Peyer's patch (tissue), 4 donors: Measurements from ENCODE around the gene SPHK2. TPM values are rescaled to one million over a fixed set of nuclear protein-coding genes. Genes with fewer than 3 reads are reported as not detected.

ENCODE experiments used
- DNase-seq, 3 donors: peaks; one replicate each; pipeline ENCODE4 v3.0.0-alpha.2; 2017 to 2019
- H3K27ac ChIP-seq, 4 donors: fragments of 200-600 bp; sonication (generic); one replicate each; pipeline ENCODE4 v1.5.1; 2016 to 2019
- H3K27me3 ChIP-seq, 2 donors: fragments of 200-600 bp; sonication (generic); one replicate each; pipeline ENCODE4 v1.5.1; 2019
- H3K36me3 ChIP-seq, 3 donors: fragments of 200-600 bp; sonication (generic); one replicate each; pipeline ENCODE4 v1.5.1; 2016 to 2019
- H3K4me1 ChIP-seq, 4 donors: fragments of 200-600 bp; sonication (generic); one replicate each; pipeline ENCODE4 v1.5.1; 2016 to 2019
- H3K4me3 ChIP-seq, 4 donors: fragments of 200-600 bp; sonication (generic); 1 replicate in 3 of 4; 2 replicates in 1 of 4; pipeline ENCODE4 v1.5.1; 2016 to 2019; ENCODE audit warnings: mild to moderate bottlenecking in 1 of 4
- H3K9me3 ChIP-seq, 4 donors: fragments of 200-600 bp; sonication (generic); one replicate each; pipeline ENCODE4 v1.5.1; 2016 to 2019; ENCODE audit warnings: mild to moderate bottlenecking in 1 of 4
- POLR2A ChIP-seq, 2 donors: fragments of 450-650 bp; IDR thresholded peaks; one replicate each; pipeline ENCODE4 v1.5.1; 2017; ENCODE audit warnings: antibody characterized with exemption in 2 of 2, mild to moderate bottlenecking in 2 of 2, moderate library complexity in 2 of 2
- total RNA-seq, 4 donors: library from RNA; depleted of rRNA; stranded (reverse); fragments of >200 nt; gene quantifications; one replicate each; pipeline ENCODE4 v1.1.0, GENCODE V29; 2016
- TF ChIP-seq, protein P1 (sequence below), 6 experiments: fragments of 450-650 bp in 4 of 6; fragments of 200-600 bp in 2 of 6; sonication (generic) in 1 of 6; IDR thresholded peaks; one replicate each; pipeline ENCODE4 v1.5.1; 2017 to 2019; ENCODE audit warnings: antibody characterized with exemption in 6 of 6, mild to moderate bottlenecking in 3 of 6, moderate library complexity in 1 of 6

SPHK2 gene, protein sequence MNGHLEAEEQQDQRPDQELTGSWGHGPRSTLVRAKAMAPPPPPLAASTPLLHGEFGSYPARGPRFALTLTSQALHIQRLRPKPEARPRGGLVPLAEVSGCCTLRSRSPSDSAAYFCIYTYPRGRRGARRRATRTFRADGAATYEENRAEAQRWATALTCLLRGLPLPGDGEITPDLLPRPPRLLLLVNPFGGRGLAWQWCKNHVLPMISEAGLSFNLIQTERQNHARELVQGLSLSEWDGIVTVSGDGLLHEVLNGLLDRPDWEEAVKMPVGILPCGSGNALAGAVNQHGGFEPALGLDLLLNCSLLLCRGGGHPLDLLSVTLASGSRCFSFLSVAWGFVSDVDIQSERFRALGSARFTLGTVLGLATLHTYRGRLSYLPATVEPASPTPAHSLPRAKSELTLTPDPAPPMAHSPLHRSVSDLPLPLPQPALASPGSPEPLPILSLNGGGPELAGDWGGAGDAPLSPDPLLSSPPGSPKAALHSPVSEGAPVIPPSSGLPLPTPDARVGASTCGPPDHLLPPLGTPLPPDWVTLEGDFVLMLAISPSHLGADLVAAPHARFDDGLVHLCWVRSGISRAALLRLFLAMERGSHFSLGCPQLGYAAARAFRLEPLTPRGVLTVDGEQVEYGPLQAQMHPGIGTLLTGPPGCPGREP
- 100 to 1,000 TPM in 2 of 4 donors, 10 to 100 TPM in 2; 34.7 to 121 (median 96.7) TPM for total RNA-seq

DNA sequence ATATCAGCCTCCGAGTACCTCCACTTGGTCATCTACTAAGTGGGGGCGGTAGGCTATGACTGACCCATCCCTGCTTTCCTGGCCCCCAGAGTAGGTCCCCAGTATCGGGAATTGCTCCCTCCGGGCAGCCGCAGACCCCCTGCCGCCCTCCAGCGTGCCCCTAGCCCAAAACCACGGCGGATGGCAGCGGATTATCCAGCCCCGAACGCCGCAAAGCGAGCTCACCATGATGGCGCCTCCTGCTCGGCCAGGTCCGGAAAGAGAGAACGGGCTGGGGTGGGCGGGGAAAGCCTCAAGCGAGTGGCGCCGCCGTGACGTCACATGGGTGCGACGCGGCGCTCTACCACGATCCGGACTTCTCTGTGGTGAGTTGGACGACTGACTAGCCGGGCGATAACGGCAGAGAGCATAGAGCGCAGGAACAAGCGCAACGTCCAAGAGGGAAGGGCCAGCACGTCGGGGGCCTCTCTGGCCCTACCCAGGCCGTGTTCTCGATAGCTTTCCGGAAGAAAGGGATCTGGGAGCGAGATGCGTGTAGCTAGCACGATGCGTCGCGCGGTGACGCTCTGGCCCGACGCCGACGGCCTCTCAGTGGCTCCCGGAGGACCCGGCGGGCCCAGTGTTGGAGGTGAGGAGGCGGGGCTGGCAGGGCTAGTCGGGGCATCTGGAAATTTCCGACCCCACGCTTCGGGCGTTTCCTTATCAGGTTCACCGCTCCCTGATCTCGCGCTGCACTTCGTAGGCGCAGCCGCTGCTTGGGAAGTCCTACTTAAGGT, at the start of gene SPHK2, which contains the start of gene RPL18:
SPHK2 (plus strand) TSS at position 591 of the 776 bp plus-strand sequence. CDS start 1,009 bp downstream, outside the sequence.
RPL18 (minus strand) TSS at position 263 of the 776 bp plus-strand sequence; CDS start at position 228, 35 bp downstream.
- TF ChIP-seq, protein P1, sequence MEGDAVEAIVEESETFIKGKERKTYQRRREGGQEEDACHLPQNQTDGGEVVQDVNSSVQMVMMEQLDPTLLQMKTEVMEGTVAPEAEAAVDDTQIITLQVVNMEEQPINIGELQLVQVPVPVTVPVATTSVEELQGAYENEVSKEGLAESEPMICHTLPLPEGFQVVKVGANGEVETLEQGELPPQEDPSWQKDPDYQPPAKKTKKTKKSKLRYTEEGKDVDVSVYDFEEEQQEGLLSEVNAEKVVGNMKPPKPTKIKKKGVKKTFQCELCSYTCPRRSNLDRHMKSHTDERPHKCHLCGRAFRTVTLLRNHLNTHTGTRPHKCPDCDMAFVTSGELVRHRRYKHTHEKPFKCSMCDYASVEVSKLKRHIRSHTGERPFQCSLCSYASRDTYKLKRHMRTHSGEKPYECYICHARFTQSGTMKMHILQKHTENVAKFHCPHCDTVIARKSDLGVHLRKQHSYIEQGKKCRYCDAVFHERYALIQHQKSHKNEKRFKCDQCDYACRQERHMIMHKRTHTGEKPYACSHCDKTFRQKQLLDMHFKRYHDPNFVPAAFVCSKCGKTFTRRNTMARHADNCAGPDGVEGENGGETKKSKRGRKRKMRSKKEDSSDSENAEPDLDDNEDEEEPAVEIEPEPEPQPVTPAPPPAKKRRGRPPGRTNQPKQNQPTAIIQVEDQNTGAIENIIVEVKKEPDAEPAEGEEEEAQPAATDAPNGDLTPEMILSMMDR (IDR thresholded peaks at IDR 0.05) = peak in 1 of 6 experiments; percentile 7
- peak; percentile 85 to 97 for TF ChIP-seq POLR2A (IDR thresholded peaks at IDR 0.05)
- Histone ChIP-seq H3K36me3 (peaks cover 0 to 30% (median 0%) of the 10 kb centered on the region in 3 donors), H3K4me1 (peaks cover 4 to 49% (median 23%) of the 10 kb centered on the region in 4 donors), H3K27ac (peak within 1 kb of the TSS; percentile 88 to 97 (median 92)), H3K4me3 (peak within 1 kb of the TSS; percentile 62 to 93 (median 78)), H3K27me3 (no peaks in the 10 kb centered on the region), H3K9me3 (no peaks in the 10 kb centered on the region)
- DNase-seq = peak; percentile 94 to 99 (median 98)

DNA sequence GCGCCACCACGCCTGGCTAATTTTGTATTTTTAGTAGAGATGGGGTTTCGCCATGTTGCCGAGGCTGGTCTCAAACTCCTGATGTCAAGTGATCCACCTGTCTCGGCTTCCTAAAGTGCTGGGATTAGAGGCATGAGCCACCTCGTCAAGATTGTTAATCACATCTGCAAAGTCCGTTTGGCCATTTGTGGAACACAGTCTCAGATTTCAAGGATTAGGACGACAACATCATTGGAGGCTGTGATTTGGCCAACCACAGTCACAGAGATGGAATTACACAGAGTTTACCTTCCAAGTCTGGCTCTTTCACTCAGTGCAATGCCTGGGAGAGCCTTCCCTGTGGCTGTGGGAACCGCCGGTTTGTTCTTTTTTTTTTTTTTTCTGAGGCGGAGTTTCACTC, 49.5 kb upstream of the SPHK2 start:
- TF ChIP-seq, protein P1 (IDR thresholded peaks at IDR 0.05) = no peak
- no peak for TF ChIP-seq POLR2A (IDR thresholded peaks at IDR 0.05)
- Histone ChIP-seq H3K4me1 (peaks cover 0 to 16% (median 0%) of the 10 kb centered on the region in 4 donors), H3K27me3 (no peaks in the 10 kb centered on the region), H3K27ac (no peak overlapping the region), H3K9me3 (no peaks in the 10 kb centered on the region), H3K4me3 (no peak overlapping the region), H3K36me3 (no peaks in the 10 kb centered on the region)
- DNase-seq = no peak

DNA sequence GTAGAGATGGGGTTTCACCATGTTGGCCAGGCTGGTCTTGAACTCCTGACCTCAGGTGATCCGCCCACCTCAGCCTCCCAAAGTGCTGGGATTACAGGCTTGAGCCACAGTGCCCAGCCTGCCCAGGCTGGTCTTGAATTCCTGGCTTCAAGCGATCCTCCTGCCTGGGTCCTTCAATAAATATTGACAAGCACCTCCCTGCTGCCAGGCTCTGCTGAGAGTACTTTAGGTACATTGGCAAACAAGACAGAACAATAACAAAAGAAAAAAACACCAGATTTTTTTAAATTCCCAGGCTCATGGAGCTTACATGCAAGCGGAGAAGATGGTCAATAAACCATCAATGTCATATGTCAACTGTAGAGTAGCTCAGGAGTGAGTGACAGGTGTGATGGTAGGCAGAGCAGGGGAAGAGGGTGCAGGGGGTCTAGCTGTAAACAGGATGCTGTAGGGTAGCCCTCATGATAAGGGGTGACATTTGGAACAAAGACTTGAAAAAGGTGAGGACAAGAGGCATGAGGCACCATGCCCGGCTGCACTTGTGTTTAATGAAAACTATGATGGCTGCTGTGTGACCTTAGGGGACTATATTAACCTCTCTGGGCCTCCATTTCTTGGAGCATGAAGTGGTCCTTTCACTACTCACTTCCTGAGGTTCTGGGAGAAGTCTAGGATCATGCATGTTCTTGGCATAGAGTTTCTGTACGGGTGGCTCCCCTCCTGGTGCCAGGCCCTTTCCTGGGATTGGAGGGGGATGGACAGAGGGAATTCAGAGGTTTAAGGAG, 47.7 kb upstream of the SPHK2 start:
- H3K4me1 ChIP-seq = peaks cover 0 to 16% (median 0%) of the 10 kb centered on the region in 4 donors
- DNase-seq = no peak
- no peak overlapping the region for H3K4me3 ChIP-seq
- no peak overlapping the region for H3K27ac ChIP-seq
- no peaks in the 10 kb centered on the region for H3K9me3 ChIP-seq
- no peaks in the 10 kb centered on the region for H3K36me3 ChIP-seq
- no peaks in the 10 kb centered on the region for H3K27me3 ChIP-seq
- TF ChIP-seq, protein P1 (IDR thresholded peaks at IDR 0.05) = no peak
- TF ChIP-seq POLR2A (IDR thresholded peaks at IDR 0.05) = no peak

DNA sequence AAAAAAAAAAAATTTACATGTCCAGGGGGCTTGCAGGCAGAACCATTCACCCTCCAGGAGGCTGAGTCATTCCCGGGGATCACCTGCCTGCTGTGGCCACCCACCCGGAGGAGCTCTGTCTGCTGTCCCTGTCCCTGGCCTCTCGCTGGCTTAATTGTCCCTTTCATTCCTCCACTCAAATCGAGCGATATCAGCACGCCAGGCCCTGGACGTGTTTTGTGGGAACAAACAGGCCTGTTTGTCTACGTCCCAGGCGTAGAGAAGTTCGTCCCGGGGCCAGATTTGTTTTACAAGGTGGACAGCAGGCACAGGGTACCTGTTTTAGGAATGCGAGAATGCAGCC, 46.2 kb upstream of the SPHK2 start:
- TF ChIP-seq POLR2A (IDR thresholded peaks at IDR 0.05) = no peak
- TF ChIP-seq, protein P1 (IDR thresholded peaks at IDR 0.05) = no peak
- no peak overlapping the region for H3K4me3 ChIP-seq
- no peaks in the 10 kb centered on the region for H3K36me3 ChIP-seq
- H3K9me3 ChIP-seq = no peaks in the 10 kb centered on the region
- peaks cover 0 to 8% (median 0%) of the 10 kb centered on the region in 4 donors for H3K4me1 ChIP-seq
- no peak overlapping the region for H3K27ac ChIP-seq
- DNase-seq = no peak
- H3K27me3 ChIP-seq = no peaks in the 10 kb centered on the region
